ACHN (cell line): Measurements from ENCODE around the gene FOXRED2.
A peak's percentile ranks its signal among the peaks of the same experiment; 100 is the strongest.
"Not testable (repeated sequence)": the region's sequence is repeated elsewhere in the genome, so short reads cannot be mapped to it uniquely, and the experiment has no call there.

Experiments
- DNase-seq: peaks from one replicate; pipeline ENCODE4 v3.0.0-alpha.2; 2015
- in situ Hi-C: cut with HindIII; loops from 2 replicates; pipeline ENCODE4 v1.10.0; 2017; ENCODE audit warnings: low sequenced_read_pairs, low pct_ligation_motif_present, low pct_unique_long_range_greater_than_20kb

The FOXRED2 gene

GRCh38 chr22:36506637-36507517, at the start of gene FOXRED2:
Gene FOXRED2, minus strand, starts transcription at chr22:36507040. Its CDS starts 618 bp downstream, at chr22:36506422.
- DNase-seq: peak; percentile 81
- in situ Hi-C loops: no loop called here

DNA sequence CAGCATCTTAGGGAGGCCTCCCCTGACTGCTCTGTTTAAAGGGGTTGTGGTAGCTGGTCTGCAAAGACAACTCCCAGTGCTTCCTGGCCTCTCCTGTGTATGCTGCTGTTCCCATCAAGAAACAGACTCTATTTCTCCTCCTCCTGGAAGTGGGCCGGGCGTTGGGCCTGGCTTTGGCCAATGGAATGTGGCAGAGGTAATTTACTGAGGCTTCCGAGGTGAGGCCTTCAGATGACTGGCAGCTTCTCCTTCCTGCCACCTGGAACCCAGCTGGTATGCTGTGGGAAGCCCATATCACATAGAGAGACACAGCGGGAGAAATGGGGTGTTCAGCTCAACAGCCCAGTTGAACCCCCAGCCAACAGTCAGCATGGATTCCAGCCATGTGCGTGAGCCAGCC, 47.3 kb upstream of the FOXRED2 start:
- in situ Hi-C loops: no loop called here
- DNase-seq: no peak

GRCh38 chr22:36552289-36552688, 45.4 kb upstream of the FOXRED2 start:
- DNase-seq: no peak
- in situ Hi-C loops: no loop called here

DNA sequence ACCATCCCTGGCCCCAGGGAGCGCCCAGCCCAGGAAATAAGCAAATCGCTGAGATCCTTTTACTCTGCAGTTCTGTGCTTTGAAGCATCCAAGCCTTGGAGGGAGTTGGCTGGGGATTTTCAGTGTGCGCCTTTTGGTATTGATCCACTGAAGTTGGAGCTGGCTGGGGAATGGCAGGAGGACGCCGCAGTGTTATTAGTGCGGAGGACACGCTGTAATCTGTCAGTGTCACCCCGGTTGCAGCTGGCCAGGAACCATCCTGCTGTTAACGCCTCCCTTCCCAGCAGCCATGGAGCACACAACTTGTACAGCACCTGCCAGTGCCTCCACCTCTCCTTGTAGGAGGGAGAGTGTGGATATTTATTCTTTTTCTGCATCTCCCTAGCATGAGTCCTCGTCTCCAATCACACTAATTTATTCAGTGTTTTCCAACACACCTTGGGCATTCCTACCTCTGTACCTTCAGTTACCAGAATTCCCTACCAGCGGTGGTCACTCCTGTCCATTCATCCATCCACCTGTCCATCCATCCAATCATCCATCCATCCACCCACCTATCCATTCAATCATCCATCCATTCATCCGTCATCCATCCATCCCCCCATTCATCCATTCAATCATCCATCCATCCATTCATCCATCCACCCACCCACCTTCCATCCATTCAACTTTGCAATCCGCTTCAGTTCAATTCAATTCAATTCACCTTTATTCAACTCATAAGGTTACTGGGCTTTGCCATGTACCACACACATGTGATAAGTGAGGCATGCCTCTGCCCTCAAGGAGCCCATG, 44.1 kb upstream of the FOXRED2 start:
- in situ Hi-C loops: no loop called here
- no peak for DNase-seq

GRCh38 chr22:36549033-36549432, 42.2 kb upstream of the FOXRED2 start:
- in situ Hi-C loops: loop anchor here (10.0 kb wide), 1 partner anchor 226 kb away; the partner anchor contains the start of gene IFT27
- DNase-seq: no peak

GRCh38 chr22:36548606-36549005, 41.8 kb upstream of the FOXRED2 start:
- in situ Hi-C loops: loop anchor here (10.0 kb wide), 1 partner anchor 226 kb away; the partner anchor contains the start of gene IFT27
- DNase-seq: no peak

DNA sequence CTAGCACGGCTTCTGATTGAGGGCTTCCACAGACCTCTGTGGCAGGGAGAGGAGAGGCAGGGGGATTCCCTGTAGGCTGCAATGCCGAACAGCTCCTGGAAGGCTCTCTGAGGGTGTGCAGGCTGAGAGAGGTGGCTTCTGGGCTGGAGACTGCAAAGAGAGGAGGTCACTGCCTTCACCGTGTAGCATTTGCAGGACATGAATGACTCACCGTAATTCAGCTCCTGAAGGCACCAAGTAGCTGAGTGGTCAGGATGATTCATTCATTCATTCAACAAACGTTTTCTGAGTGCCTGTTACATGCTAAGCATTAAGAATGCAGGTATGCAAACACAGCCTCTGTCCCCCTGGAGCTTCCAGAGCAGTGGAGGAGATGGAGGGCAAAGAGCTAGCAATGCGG, 40.1 kb upstream of the FOXRED2 start:
- DNase-seq: peak; percentile 74
- in situ Hi-C loops: loop anchor here (10.0 kb wide), 1 partner anchor 228 kb away; the partner anchor contains the start of gene IFT27

GRCh38 chr22:36546092-36546804, 39.4 kb upstream of the FOXRED2 start:
- peak; percentile 78 for DNase-seq
- in situ Hi-C loops: loop anchor here (10.0 kb wide), 1 partner anchor 229 kb away; the partner anchor contains the start of gene IFT27

GRCh38 chr22:36544107-36544620, 37.3 kb upstream of the FOXRED2 start:
- peak; percentile 16 for DNase-seq
- in situ Hi-C loops: loop anchor here (10.0 kb wide), 1 partner anchor 231 kb away; the partner anchor contains the start of gene IFT27

DNA sequence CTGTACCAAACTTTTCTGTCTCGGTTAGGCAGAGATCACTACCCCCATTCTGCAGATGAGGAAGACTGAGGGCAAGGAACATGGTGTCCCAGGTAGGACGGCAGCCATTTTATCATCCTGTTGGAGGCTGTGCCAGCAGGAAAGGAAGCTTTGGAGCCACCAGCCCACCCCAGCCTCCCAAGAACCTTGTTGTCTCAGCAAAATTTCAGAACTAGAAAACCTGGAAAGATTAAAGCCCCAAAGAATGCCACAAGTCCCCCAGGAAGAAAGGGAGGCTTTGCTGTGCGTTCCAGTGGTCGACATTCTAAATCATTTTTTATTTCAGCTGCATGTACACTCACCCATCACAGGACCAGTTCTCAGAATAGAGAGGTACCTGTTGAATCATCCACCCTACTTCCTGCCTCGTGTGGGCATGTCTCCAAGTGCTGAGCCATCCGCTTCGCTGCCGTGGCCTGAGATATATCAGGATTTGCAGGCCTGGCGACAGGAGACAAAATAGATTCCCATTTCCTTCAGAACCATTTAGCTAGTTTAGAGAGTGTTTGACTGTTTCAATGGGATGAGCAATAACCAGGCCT, 35.1 kb upstream of the FOXRED2 start:
- in situ Hi-C loops: loop anchor here (10.0 kb wide), 1 partner anchor 233 kb away; the partner anchor contains the start of gene IFT27
- peak; percentile 95 for DNase-seq

DNA sequence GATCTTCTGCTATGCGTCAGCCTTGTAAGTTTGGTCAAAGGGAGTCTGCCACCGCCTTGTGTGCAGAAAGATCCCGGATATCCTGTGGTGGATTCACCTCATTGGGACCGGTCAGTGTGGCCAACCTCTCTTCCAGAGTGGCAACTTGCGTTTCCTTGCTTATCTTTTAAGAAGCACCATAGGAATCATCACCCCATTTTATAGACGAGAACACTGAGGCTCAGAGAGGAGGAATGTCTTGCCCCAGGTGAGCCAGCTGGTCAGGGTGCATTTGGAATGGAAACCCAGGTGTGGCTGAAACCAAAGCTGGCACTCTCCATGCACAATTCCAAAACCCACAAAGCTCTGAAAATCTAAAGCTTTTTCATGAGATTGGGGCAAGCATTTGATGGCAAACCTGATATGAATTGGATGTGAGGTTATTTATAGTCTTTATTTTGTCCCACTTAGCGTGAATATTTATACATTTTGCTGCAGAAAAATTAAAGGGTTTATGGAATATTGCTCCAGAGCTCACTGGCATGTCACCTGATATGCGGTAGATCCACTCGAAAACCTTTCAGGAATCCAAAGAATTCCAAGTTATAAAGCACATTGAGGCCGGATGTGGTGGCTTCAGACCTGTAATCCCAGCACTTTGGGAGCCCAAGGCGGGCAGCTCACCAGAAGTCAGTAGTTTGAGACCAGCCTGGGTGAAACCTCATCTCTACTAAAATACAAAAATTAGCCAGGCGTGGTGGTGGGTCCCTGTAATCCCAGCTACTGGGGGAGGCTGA, 34.2 kb upstream of the FOXRED2 start:
- DNase-seq: peak; percentile 94
- in situ Hi-C loops: loop anchor here (10.0 kb wide), 1 partner anchor 234 kb away; the partner anchor contains the start of gene IFT27

- in situ Hi-C loops: no loop called here
- no peak for DNase-seq
These were observed 31.7 kb upstream of the FOXRED2 start for GRCh38 chr22:36538529-36538928.

- DNase-seq: no peak
- in situ Hi-C loops: no loop called here
These were observed 29.9 kb upstream of the FOXRED2 start for GRCh38 chr22:36536717-36537116.

GRCh38 chr22:36533320-36533719, 26.5 kb upstream of the FOXRED2 start:
- DNase-seq, in situ Hi-C loops: not testable (repeated sequence)

GRCh38 chr22:36532466-36532865, 25.6 kb upstream of the FOXRED2 start:
- DNase-seq: no peak
- in situ Hi-C loops: no loop called here

DNA sequence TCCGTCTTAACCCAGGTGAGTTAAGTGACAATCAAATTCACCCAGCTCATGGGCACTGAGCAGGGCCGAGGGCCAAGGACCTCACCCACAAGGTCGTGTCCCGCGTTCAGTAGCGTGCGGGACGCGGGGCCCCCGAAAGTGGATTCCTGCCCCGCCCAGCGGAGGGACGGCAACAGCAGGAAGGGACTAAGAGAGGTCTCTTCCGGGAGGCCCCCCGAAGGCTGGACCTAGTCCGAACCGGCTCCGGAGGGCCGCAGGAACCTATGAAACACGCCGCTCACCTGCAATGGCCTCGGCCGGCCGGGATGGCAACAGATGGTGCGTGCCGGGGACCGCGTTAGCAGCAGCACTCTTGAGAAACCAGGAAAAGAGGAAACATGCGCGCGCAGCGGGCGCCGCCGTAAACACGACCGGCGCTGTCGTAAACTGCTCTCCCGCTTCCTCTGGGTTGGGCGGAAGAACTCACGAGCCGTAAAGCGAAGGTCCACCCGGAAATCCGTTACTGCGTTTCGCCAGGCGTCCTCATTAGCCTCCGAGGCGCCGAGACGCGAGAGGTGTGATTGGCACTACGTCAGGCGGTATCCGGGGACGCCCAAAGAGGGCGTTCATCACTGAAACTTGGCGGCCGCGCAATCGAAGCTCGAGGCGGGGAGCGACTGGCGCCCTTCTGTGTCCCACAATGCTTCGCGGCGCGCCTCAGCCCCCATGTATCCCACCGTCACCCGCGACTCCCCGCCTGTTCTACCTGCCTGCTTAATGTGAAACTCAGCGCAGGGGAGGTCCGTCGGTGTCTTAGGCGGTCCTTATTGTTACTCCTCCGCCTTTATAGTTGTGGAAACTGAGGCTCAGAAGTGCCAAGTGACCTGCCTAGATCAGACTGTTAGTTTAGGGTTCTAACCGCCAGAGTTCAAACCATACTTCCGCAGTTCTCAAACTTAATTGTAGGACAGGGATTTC, 22.2 kb upstream of the FOXRED2 start, which contains the start of gene EIF3D:
Gene EIF3D (minus strand): TSS at position 372 of the 957 bp plus-strand sequence. CDS start 3,045 bp downstream, outside the sequence.
- in situ Hi-C loops: no loop called here
- peak; percentile 99 for DNase-seq
